Measurements from ENCODE around the gene COBL.

Gene COBL

DNA sequence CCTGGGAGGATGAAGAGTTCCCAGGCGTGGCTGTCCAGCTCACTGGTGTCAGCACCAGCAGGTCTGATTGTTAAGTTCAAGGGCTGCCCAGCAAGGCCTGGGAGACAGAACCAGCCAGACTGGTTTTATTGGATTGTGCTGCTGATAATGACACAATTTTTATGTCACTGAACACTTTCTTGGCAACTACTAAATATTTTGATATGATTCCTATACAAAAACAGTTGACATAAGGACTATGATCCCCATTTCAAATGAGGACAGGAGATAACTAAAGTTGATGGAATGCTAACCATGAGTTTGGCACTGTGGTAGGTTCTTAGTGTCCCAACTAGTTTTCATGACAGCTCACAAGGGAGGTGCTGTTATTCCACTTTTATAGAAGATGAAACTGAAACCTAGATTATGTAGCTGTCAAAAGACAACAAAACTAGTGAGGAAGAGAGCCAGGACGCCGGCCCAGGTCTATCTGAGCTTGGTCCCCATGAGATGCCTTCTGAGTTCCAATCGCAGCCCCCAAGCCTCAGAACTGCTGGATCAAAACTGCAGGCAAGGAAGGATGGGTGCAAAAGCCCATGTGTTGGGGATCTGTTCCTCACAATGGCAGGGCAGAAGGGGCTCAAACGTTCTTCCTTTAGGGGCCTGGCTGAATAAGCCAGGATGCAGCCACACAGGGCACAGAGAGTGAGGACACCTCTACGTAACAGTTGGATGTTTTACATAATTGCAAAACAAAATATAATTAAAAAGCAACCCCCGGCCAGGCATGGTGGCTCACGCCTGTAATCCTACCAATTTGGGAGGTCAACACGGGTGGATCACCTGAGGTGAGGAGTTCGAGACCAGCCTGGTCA lies 52.8 kb downstream of the COBL start:
- Histone ChIP-seq H3K9me3 (ENCODE audit: severe bottlenecking) (no peaks in the 10 kb centered on the region), H3K36me3 (ENCODE audit: low read depth) (no peaks in the 10 kb centered on the region), H3K27me3 (ENCODE audit: insufficient read depth, poor library complexity, severe bottlenecking) (no peaks in the 10 kb centered on the region), H3K4me1 (ENCODE audit: insufficient read depth, poor library complexity, severe bottlenecking) (no peaks in the 10 kb centered on the region), H3K27ac (ENCODE audit: poor library complexity, severe bottlenecking) (no peak overlapping the region), H3K4me3 (ENCODE audit: severe bottlenecking) (no peak overlapping the region)
- TF ChIP-seq, protein P1, sequence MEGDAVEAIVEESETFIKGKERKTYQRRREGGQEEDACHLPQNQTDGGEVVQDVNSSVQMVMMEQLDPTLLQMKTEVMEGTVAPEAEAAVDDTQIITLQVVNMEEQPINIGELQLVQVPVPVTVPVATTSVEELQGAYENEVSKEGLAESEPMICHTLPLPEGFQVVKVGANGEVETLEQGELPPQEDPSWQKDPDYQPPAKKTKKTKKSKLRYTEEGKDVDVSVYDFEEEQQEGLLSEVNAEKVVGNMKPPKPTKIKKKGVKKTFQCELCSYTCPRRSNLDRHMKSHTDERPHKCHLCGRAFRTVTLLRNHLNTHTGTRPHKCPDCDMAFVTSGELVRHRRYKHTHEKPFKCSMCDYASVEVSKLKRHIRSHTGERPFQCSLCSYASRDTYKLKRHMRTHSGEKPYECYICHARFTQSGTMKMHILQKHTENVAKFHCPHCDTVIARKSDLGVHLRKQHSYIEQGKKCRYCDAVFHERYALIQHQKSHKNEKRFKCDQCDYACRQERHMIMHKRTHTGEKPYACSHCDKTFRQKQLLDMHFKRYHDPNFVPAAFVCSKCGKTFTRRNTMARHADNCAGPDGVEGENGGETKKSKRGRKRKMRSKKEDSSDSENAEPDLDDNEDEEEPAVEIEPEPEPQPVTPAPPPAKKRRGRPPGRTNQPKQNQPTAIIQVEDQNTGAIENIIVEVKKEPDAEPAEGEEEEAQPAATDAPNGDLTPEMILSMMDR (IDR thresholded peaks at IDR 0.05; ENCODE audit: poor library complexity, severe bottlenecking): no peak
- no peak for DNase-seq (ENCODE audit: low spot score)
- peak; percentile 65; the same call in 1 of the 3 replicates for ATAC-seq (ENCODE audit: low read depth)

DNA sequence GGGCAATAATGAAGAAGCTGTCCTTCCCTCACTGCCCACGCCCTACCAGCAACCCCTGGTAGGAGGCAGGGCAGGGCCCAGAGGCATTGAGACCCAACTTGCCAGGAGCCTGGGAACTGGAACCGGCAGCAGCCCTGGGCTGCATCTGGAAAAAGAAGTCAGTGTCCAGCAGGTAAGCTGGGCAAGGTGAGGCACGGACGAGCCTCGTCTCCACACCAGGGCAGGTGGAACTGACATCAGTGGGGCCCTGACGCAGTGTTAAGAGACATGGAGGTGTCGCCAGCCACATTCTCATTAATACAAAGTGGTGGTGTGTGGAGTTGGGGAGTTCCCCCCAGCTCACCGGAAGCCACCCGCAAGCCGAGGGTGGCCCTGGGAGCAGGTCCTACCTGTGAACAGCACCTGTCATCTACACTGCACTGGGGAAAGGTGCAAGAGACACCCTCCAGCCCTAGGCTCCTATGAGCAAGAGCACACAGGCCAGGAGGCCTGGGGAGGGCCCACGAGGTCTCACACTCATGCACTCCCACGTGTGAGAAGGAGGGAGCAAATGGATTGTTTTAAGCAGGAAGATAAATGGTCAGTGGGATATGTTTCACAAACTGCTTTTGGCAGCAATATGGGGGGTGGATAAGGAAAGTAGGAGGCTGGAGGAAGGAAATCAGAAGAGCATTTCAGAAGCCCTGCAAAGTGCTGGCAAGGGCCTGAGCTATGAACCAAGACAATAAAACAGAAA lies 53.6 kb downstream of the COBL start:
- Histone ChIP-seq H3K36me3 (ENCODE audit: low read depth) (no peaks in the 10 kb centered on the region), H3K9me3 (ENCODE audit: severe bottlenecking) (no peaks in the 10 kb centered on the region), H3K4me1 (ENCODE audit: insufficient read depth, poor library complexity, severe bottlenecking) (no peaks in the 10 kb centered on the region), H3K27ac (ENCODE audit: poor library complexity, severe bottlenecking) (no peak overlapping the region), H3K27me3 (ENCODE audit: insufficient read depth, poor library complexity, severe bottlenecking) (no peaks in the 10 kb centered on the region), H3K4me3 (ENCODE audit: severe bottlenecking) (no peak overlapping the region)
- no peak for DNase-seq (ENCODE audit: low spot score)
- no peak; the same call in 2 of the 3 replicates for ATAC-seq (ENCODE audit: low read depth)
- TF ChIP-seq, protein P1 (IDR thresholded peaks at IDR 0.05; ENCODE audit: poor library complexity, severe bottlenecking): no peak

DNA sequence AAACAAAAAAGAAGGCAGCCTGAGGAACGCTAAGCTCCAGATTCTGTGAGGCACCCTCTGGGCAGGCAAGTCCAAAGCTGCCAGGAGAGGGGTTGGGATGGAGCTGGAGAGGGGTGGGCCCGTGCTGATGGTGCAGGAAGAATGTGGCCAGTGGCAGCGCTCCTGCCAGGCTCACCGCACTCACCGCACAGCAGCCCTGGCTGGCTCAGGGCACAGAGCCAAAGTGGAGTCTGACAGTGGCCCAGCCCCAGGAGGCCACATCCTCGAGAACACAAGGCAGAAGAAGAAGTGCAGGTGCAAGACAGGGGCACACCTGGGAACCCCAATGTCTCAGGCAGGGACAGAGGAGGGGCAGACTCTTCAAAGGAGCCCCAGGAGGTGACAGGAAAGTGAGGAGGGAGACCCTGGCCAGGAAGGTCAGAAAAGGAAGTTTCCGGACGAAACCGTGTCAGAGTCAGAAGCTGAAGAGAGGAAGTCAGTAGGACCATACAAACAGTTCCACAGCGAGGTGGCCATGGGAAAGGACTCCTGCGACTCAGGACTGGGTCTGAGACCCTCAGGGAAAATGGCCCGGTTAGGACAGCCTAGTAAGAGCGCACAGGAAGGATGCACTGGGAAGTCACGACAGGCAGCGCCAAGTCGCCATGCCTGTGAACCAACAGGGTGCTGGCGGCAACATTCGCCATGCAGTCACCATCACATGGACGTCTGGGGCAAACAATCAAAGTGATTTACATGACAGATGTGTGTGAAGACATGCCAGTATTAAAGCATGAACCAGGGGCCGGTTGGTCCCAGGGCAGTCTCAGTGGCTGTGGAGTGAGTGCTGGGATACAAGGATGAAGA lies 54.4 kb downstream of the COBL start:
- ATAC-seq (ENCODE audit: low read depth): no peak
- H3K4me3 ChIP-seq (ENCODE audit: severe bottlenecking): no peak overlapping the region
- no peaks in the 10 kb centered on the region for H3K36me3 ChIP-seq (ENCODE audit: low read depth)
- no peaks in the 10 kb centered on the region for H3K9me3 ChIP-seq (ENCODE audit: severe bottlenecking)
- H3K27ac ChIP-seq (ENCODE audit: poor library complexity, severe bottlenecking): no peak overlapping the region
- no peak for DNase-seq (ENCODE audit: low spot score)
- TF ChIP-seq, protein P1 (IDR thresholded peaks at IDR 0.05; ENCODE audit: poor library complexity, severe bottlenecking): no peak
- no peaks in the 10 kb centered on the region for H3K4me1 ChIP-seq (ENCODE audit: insufficient read depth, poor library complexity, severe bottlenecking)
- H3K27me3 ChIP-seq (ENCODE audit: insufficient read depth, poor library complexity, severe bottlenecking): no peaks in the 10 kb centered on the region

DNA sequence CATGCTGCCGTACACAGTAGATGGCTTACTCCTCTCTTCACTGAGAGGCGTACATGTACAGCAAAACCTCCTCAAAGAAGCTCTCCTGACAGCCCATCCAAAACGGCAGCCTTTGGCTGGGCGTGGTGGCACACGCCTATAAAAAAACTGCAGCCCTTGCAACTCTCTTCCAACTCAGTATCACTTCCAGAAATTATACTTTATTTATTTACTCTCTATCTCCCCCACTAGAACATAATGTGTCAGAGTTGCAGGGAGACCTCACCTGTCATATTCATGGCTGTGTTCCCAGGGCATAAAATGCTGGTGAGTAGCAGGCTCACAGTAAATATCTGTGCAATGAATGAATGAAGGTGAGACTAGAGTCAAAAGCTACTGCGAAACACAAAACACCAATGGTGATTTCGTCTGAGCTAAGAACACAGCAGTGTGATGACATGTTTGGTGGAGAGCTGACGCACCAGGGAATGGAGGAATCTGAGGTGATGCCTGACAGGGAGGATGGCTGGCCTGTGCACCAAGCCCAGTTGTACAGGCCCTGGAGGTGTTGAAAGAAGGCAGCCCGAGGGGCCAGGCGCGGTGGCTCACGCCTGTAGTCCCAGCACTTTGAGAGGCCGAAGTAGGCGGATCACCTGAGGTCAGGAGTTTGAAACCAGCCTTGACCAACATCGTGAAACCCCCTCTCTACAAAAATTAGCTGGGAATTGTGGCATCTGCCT lies 55.3 kb downstream of the COBL start:
- H3K27me3 ChIP-seq (ENCODE audit: insufficient read depth, poor library complexity, severe bottlenecking): no peaks in the 10 kb centered on the region
- no peaks in the 10 kb centered on the region for H3K9me3 ChIP-seq (ENCODE audit: severe bottlenecking)
- TF ChIP-seq, protein P1 (IDR thresholded peaks at IDR 0.05; ENCODE audit: poor library complexity, severe bottlenecking): no peak
- H3K4me3 ChIP-seq (ENCODE audit: severe bottlenecking): no peak overlapping the region
- no peaks in the 10 kb centered on the region for H3K4me1 ChIP-seq (ENCODE audit: insufficient read depth, poor library complexity, severe bottlenecking)
- no peaks in the 10 kb centered on the region for H3K36me3 ChIP-seq (ENCODE audit: low read depth)
- DNase-seq (ENCODE audit: low spot score): no peak
- H3K27ac ChIP-seq (ENCODE audit: poor library complexity, severe bottlenecking): no peak overlapping the region
- ATAC-seq (ENCODE audit: low read depth): no peak
